ENCODE results near the gene MAGT1. TPM values are rescaled to one million over a fixed set of nuclear protein-coding genes. Genes with fewer than 3 reads are reported as not detected.
A peak's percentile ranks its signal among the peaks of the same experiment; 100 is the strongest.
"Not testable (repeated sequence)": the region's sequence is repeated elsewhere in the genome, so short reads cannot be mapped to it uniquely, and the experiment has no call there.

The MAGT1 gene
- 67.8 TPM for polyA plus RNA-seq
- long read RNA-seq, donor 1, full-length matches to known transcripts, result 10 of 281 reads
- long read RNA-seq, donor 1, partial matches to known transcripts, result 271 of 281 reads
- long read RNA-seq, donor 1, other reads (novel, unspliced or antisense), result 0 of 281 reads
- long read RNA-seq, donor 2, full-length matches to known transcripts, result 20 of 837 reads
- long read RNA-seq, donor 2, partial matches to known transcripts, result 793 of 837 reads
- long read RNA-seq, donor 2, other reads (novel, unspliced or antisense), result 24 of 837 reads
- long read RNA-seq, donor 3, full-length matches to known transcripts, result 37 of 1,579 reads
- long read RNA-seq, donor 3, partial matches to known transcripts, result 222 of 1,579 reads
- long read RNA-seq, donor 3, other reads (novel, unspliced or antisense), result 1,320 of 1,579 reads
- long read RNA-seq, donor 4, full-length matches to known transcripts, result 6 of 6 reads
- long read RNA-seq, donor 4, partial matches to known transcripts, result 0 of 6 reads
- long read RNA-seq, donor 4, other reads (novel, unspliced or antisense), result 0 of 6 reads
- long read RNA-seq, donor 5, full-length matches to known transcripts, result 13 of 287 reads
- long read RNA-seq, donor 5, partial matches to known transcripts, result 269 of 287 reads
- long read RNA-seq, donor 5, other reads (novel, unspliced or antisense), result 5 of 287 reads
- long read RNA-seq, donor 6, full-length matches to known transcripts, result 21 of 778 reads
- long read RNA-seq, donor 6, partial matches to known transcripts, result 113 of 778 reads
- long read RNA-seq, donor 6, other reads (novel, unspliced or antisense), result 644 of 778 reads
- long read RNA-seq, donor 7, full-length matches to known transcripts, result 12 of 12 reads
- long read RNA-seq, donor 7, partial matches to known transcripts, result 0 of 12 reads
- long read RNA-seq, donor 7, other reads (novel, unspliced or antisense), result 0 of 12 reads
- long read RNA-seq, donor 8, full-length matches to known transcripts, result 31 of 972 reads
- long read RNA-seq, donor 8, partial matches to known transcripts, result 892 of 972 reads
- long read RNA-seq, donor 8, other reads (novel, unspliced or antisense), result 49 of 972 reads
- long read RNA-seq, donor 9, full-length matches to known transcripts, result 16 of 835 reads
- long read RNA-seq, donor 9, partial matches to known transcripts, result 794 of 835 reads
- long read RNA-seq, donor 9, other reads (novel, unspliced or antisense), result 25 of 835 reads
- long read RNA-seq, donor 10, full-length matches to known transcripts, result 19 of 767 reads
- long read RNA-seq, donor 10, partial matches to known transcripts, result 69 of 767 reads
- long read RNA-seq, donor 10, other reads (novel, unspliced or antisense), result 679 of 767 reads
- long read RNA-seq, donor 11, full-length matches to known transcripts, result 10 of 443 reads
- long read RNA-seq, donor 11, partial matches to known transcripts, result 428 of 443 reads
- long read RNA-seq, donor 11, other reads (novel, unspliced or antisense), result 5 of 443 reads

DNA sequence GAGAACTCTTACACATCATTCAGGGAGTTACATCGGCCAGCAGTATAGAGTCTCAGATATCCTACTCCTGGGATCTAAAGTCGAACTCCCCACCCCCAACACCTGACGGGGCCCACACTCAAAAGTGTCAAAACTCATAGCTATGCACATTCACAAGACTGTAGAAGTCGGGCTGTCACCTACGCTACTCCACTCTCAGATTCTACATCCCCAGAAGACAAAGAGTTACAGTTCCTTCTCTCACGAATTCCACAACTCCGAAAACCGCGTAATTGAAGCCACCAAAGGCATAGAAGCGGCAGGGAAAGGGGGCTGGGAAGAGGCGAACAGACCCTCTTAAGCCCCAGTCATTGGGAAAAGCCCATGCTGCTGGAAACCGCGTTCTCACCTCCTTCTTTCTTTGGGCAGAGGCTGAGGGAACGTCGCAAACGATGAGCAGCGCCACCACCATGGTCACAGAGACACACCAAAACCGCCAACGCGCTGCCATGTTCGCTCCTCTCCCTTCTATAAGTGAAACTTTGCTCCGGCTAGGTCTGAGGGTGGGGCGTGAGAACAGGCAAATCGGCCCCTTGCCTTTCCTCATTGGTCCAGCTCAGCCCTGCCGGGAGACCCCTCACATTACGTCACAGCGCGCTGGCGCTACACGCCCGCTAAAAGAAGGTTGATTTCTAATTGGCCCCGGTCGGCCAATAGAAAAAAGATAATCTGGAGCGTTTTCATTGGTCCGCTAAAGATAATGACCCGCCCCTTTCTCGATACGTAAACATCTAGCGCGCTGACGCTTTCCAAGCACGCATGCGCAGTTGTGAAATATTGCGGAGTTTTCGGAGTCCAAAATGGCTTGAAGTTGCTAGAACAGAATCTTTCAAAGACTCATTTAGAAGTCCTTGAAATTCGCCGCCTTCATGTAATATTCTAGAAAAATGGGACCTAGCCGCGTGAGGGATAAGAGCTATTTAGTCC is at the start of gene MAGT1:
TSS of gene MAGT1 (minus strand) at position 515 of the 966 bp plus-strand sequence. CDS start at position 490, 25 bp downstream.
- no CpG with 5 or more reads among the region's 49 CpGs for WGBS (ENCODE audit: insufficient coverage, low lambda C conversion rate)
- DNase-seq, result peak; percentile 97 to 98
- Histone ChIP-seq H3K27me3 (ENCODE audit: control insufficient read depth, insufficient read depth, low read length) (no peaks in the 10 kb centered on the region), H3K4me3 (ENCODE audit: low read length) (peak within 1 kb of the TSS; percentile 91), H3K9me3 (ENCODE audit: control insufficient read depth, low read depth, low read length) (no peaks in the 10 kb centered on the region), H3K4me1 (ENCODE audit: control insufficient read depth, insufficient read depth, low read length) (no peaks in the 10 kb centered on the region), H3K36me3 (ENCODE audit: control insufficient read depth, insufficient read depth, low read length) (no peaks in the 10 kb centered on the region), H3K27ac (ENCODE audit: low read length) (peak within 1 kb of the TSS; percentile 100)

DNA sequence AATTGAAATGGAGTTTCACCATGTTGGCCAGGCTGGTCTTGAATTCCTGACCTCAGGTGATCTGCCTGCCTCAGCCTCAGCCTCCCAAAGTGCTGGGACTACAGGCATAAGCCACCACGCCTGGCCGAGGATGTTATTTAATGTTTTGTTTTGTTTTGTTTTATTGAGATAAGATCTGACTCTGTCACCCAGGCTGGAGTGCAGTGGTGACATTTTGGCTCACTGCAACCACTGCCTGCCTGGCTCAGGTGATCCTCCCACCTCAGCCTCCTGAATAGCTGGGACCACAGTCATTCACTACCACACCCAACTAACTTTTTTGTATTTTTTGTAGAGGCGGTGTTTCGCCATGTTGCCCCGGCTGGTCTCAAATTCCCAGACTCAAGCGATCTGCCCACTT is 49.8 kb upstream of the MAGT1 start:
- not testable (repeated sequence) for H3K9me3 ChIP-seq (ENCODE audit: control insufficient read depth, low read depth, low read length); H3K27ac ChIP-seq (ENCODE audit: low read length); H3K27me3 ChIP-seq (ENCODE audit: control insufficient read depth, insufficient read depth, low read length); DNase-seq; H3K36me3 ChIP-seq (ENCODE audit: control insufficient read depth, insufficient read depth, low read length); H3K4me1 ChIP-seq (ENCODE audit: control insufficient read depth, insufficient read depth, low read length); H3K4me3 ChIP-seq (ENCODE audit: low read length)
- no CpG with 5 or more reads among the region's 6 CpGs for WGBS (ENCODE audit: insufficient coverage, low lambda C conversion rate)

DNA sequence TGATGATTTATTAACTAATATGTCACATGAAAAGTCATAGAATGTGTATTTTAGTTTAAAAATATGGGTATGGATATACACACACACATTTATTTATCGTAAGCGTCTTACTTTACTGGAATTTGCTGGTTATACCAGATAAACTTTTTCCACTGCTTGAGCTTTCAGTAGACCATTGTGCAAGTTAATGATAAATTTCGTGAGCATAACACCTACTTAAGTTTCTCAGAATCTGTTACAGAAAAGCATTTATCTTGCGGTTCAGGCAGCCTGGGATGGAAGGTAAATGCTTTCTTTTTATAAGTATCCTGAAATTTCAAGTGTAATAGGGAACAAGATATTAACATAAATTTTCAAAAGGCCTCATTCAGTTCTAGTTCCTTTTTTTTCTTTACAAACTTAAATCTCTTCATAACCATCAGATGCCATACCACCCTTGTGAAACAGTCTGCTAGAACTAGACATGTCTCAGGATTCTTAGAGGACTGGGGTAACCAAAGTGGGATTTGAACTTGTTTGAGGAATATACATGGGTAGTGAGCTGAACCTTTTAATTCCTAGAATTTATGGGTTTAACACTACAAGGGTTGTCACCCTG is 42.9 kb upstream of the MAGT1 start:
- DNase-seq, result no peak
- no peaks in the 10 kb centered on the region for H3K36me3 ChIP-seq (ENCODE audit: control insufficient read depth, insufficient read depth, low read length)
- WGBS (ENCODE audit: insufficient coverage, low lambda C conversion rate), result 70% methylated on average over 2 of the region's 4 CpGs
- no peaks in the 10 kb centered on the region for H3K27me3 ChIP-seq (ENCODE audit: control insufficient read depth, insufficient read depth, low read length)
- H3K4me1 ChIP-seq (ENCODE audit: control insufficient read depth, insufficient read depth, low read length), result peaks cover 2% of the 10 kb centered on the region
- H3K4me3 ChIP-seq (ENCODE audit: low read length), result no peak overlapping the region
- no peak overlapping the region for H3K27ac ChIP-seq (ENCODE audit: low read length)
- H3K9me3 ChIP-seq (ENCODE audit: control insufficient read depth, low read depth, low read length), result no peaks in the 10 kb centered on the region

DNA sequence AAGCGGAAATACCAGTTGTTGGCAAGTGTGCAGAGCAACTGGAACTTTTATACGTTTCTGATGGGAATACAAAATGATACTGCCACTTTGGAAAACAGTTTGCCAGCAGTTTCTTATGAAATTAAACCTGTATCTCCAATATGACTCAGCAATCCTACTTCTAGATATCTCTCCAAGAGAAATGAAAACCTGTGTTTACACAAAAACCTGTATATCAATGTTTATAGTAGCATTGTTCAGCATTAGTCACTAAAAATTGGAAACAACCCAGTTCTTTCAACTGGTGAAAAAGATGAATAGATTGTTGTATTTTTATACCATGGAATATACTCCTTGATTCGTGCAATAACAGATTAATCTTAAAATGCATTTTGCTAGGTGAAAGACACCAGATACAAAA is 42.1 kb upstream of the MAGT1 start:
- H3K27me3 ChIP-seq (ENCODE audit: control insufficient read depth, insufficient read depth, low read length), result no peaks in the 10 kb centered on the region
- peaks cover 4% of the 10 kb centered on the region for H3K9me3 ChIP-seq (ENCODE audit: control insufficient read depth, low read depth, low read length)
- no peak overlapping the region for H3K4me3 ChIP-seq (ENCODE audit: low read length)
- no peaks in the 10 kb centered on the region for H3K36me3 ChIP-seq (ENCODE audit: control insufficient read depth, insufficient read depth, low read length)
- no peak overlapping the region for H3K27ac ChIP-seq (ENCODE audit: low read length)
- no peaks in the 10 kb centered on the region for H3K4me1 ChIP-seq (ENCODE audit: control insufficient read depth, insufficient read depth, low read length)
- no peak for DNase-seq
- no CpG with 5 or more reads among the region's 3 CpGs for WGBS (ENCODE audit: insufficient coverage, low lambda C conversion rate)

DNA sequence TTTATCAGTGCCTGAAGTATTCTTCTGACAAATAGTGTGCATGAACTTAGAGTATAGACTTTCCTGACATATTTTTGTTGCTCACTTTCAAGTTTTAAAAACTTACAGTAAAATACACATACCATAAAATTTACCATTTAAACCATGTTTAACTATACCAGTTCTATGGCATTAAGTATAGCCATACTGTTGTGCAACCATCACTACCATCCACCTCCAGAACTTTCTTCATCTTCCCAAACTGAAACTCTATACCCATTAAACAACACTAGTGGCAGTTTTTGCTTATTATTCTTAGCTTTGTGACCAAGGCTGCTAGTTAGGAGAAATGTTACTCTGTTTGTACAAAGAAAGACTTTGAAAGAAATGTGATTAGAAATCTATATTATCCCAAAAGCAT is 41.1 kb upstream of the MAGT1 start:
- Histone ChIP-seq H3K36me3 (ENCODE audit: control insufficient read depth, insufficient read depth, low read length) (no peaks in the 10 kb centered on the region), H3K4me1 (ENCODE audit: control insufficient read depth, insufficient read depth, low read length) (no peaks in the 10 kb centered on the region), H3K4me3 (ENCODE audit: low read length) (no peak overlapping the region), H3K27ac (ENCODE audit: low read length) (no peak overlapping the region), H3K27me3 (ENCODE audit: control insufficient read depth, insufficient read depth, low read length) (no peaks in the 10 kb centered on the region), H3K9me3 (ENCODE audit: control insufficient read depth, low read depth, low read length) (peaks cover 4% of the 10 kb centered on the region)
- DNase-seq, result no peak

DNA sequence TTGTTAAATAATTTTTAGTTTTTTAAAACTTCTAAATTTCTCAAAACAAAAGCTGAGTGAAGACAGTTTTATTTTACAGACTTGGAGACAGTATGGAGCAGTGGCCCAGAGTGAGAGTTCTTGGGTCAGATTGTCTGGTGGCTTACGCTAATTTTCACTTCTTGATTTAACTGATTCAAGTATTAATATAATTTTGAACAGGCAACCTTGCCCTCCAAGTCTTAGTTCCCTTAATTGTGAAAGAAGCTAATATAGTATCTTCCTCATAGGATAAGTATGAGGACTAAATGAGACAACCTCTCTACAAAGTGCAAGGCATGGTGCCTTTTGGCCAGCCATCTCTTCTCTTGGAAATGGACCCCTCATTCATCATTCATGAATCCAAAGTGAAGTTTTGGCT is 40.7 kb upstream of the MAGT1 start:
- Histone ChIP-seq H3K27me3 (ENCODE audit: control insufficient read depth, insufficient read depth, low read length) (no peaks in the 10 kb centered on the region), H3K4me3 (ENCODE audit: low read length) (no peak overlapping the region), H3K36me3 (ENCODE audit: control insufficient read depth, insufficient read depth, low read length) (no peaks in the 10 kb centered on the region), H3K4me1 (ENCODE audit: control insufficient read depth, insufficient read depth, low read length) (no peaks in the 10 kb centered on the region), H3K9me3 (ENCODE audit: control insufficient read depth, low read depth, low read length) (peaks cover 4% of the 10 kb centered on the region), H3K27ac (ENCODE audit: low read length) (no peak overlapping the region)
- no CpG with 5 or more reads among the region's 1 CpG for WGBS (ENCODE audit: insufficient coverage, low lambda C conversion rate)
- no peak for DNase-seq

DNA sequence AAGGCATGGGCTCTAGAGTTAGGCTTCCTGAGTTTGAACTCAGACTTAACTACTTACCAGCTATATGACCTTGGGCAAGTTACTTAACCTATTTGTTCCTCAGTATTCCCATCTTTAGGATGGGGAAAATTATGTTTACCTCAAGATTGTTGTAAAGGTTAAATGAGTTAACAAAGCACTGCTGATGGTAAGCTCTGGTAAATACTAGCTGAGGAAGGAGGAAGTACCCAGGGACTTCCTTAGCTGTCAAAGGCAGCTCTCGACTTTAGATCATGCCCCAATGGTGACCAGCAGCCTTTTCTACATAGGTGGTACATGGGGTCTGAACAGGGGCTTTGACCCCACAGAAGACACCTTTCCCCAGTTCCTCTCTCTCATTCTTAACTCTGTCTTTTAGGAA is 35.3 kb upstream of the MAGT1 start:
- H3K27me3 ChIP-seq (ENCODE audit: control insufficient read depth, insufficient read depth, low read length), result no peaks in the 10 kb centered on the region
- H3K4me3 ChIP-seq (ENCODE audit: low read length), result no peak overlapping the region
- H3K27ac ChIP-seq (ENCODE audit: low read length), result no peak overlapping the region
- no peaks in the 10 kb centered on the region for H3K4me1 ChIP-seq (ENCODE audit: control insufficient read depth, insufficient read depth, low read length)
- no peak for DNase-seq
- WGBS (ENCODE audit: insufficient coverage, low lambda C conversion rate), result no CpG with 5 or more reads among the region's 1 CpG
- no peaks in the 10 kb centered on the region for H3K36me3 ChIP-seq (ENCODE audit: control insufficient read depth, insufficient read depth, low read length)
- H3K9me3 ChIP-seq (ENCODE audit: control insufficient read depth, low read depth, low read length), result peaks cover 4% of the 10 kb centered on the region

DNA sequence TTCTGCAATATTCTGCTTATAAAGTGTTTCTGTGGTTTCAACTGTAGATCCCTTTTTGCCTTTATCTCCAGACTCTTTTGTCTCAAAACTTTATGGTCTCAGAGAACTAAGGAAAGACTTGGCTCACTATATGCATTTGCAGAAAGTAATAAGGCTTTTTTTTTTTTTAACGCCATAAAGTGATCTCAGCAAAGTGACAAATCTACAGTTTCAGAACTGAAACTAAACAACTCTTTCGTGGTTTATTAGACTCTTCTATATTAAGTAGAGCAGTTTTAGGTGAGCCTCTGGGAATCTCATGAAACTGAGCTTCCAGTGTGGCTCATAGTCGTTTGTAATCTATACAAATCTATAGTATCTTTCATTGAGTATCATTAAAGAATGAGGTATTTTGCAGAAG is 30.5 kb upstream of the MAGT1 start:
- WGBS (ENCODE audit: insufficient coverage, low lambda C conversion rate), result no CpG with 5 or more reads among the region's 3 CpGs

DNA sequence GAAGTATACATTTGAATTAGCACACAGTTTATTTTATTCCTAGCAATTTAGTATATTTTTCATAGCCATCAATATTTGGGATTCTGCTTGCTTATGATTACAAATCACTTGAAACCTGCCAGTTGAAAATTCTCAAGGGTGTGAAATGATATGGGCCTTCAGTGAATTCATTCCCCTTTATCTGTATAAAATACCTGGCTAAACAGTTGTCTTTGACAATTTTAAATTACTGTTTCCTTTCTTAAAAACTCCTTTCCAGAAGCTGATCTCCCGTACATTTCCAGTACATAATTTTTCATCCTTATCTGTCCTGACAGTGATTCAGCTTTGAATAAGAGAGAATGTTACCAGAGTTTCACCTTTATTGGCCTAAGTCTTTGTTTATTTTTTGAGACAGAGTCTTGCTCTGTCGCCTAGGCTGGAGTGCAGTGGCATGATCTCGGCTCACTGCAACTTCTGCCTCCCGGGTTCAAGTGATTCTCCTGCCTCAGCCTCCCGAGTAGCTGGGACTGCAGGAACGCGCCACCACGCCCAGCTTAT is 29.2 kb upstream of the MAGT1 start:
- WGBS (ENCODE audit: insufficient coverage, low lambda C conversion rate), result no CpG with 5 or more reads among the region's 8 CpGs

More for the DNA sequence above, 30.5 kb upstream of the MAGT1 start:
- Histone ChIP-seq H3K9me3 (ENCODE audit: control insufficient read depth, low read depth, low read length) (no peaks in the 10 kb centered on the region), H3K36me3 (ENCODE audit: control insufficient read depth, insufficient read depth, low read length) (no peaks in the 10 kb centered on the region), H3K4me3 (ENCODE audit: low read length) (no peak overlapping the region), H3K4me1 (ENCODE audit: control insufficient read depth, insufficient read depth, low read length) (no peaks in the 10 kb centered on the region), H3K27me3 (ENCODE audit: control insufficient read depth, insufficient read depth, low read length) (no peaks in the 10 kb centered on the region), H3K27ac (ENCODE audit: low read length) (no peak overlapping the region)
- peak in 1 of 2 donors; percentile 24 for DNase-seq

More for the DNA sequence above, 29.2 kb upstream of the MAGT1 start:
- no peak for DNase-seq
- H3K9me3 ChIP-seq (ENCODE audit: control insufficient read depth, low read depth, low read length), result no peaks in the 10 kb centered on the region
- no peaks in the 10 kb centered on the region for H3K4me1 ChIP-seq (ENCODE audit: control insufficient read depth, insufficient read depth, low read length)
- H3K27ac ChIP-seq (ENCODE audit: low read length), result no peak overlapping the region
- no peak overlapping the region for H3K4me3 ChIP-seq (ENCODE audit: low read length)
- no peaks in the 10 kb centered on the region for H3K27me3 ChIP-seq (ENCODE audit: control insufficient read depth, insufficient read depth, low read length)
- no peaks in the 10 kb centered on the region for H3K36me3 ChIP-seq (ENCODE audit: control insufficient read depth, insufficient read depth, low read length)
